ENCODE data around the gene SLC6A17.

DNA sequence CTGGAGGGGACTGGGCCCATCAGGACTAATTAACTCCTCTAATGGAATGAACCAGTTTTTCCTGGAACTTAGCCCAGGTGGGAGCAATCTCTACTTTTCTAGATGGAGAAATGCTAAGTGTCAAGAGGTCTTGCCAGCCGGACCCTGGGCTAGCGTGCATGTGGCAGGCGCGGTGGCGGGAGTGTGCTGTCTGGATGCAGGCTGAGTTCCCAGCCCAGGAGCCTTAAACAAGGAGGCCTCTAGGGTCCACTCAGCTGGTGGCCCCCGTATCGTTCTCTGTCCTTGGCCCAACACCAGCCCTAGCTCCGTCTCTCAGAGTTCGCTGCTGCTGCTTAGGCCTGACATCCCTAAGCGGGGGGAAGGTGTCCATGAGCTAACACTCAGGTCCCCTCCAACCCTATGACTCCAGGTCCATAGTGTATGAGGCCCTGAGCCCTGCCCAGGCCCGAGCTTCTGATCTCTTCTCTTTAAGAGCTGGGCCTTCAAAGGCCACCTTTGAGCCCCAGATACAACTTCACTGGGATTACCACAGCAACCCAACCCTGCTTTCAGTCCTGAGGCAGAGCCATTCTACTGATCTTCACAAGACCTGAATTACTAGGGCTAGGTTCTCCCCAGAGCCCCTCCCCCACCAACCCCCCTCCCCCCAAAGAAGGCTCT, 56.1 kb downstream of the SLC6A17 start:
- no peak for TF ChIP-seq CTCF (IDR thresholded peaks at IDR 0.05)
- no peak for TF ChIP-seq EZH2 (IDR thresholded peaks at IDR 0.05; ENCODE audit: borderline replicate concordance, insufficient read depth, low read depth, low read length, poor library complexity, severe bottlenecking)
